ENCODE results near the gene GFER. TPM values are rescaled to one million over a fixed set of nuclear protein-coding genes. Genes with fewer than 3 reads are reported as not detected.

Gene GFER
- total RNA-seq, 1 donor, result 8.7 TPM

GRCh38 chr16:1963806-1964505 lies 20.0 kb upstream of the GFER start:
- Histone ChIP-seq H3K4me3 (ENCODE audit: insufficient read depth, low read length) (peak overlapping the region; percentile 91), H3K36me3 (ENCODE audit: insufficient read depth, low read length) (peaks cover 28% of the 10 kb centered on the region), H3K27ac (ENCODE audit: low read depth, low read length) (peak overlapping the region; percentile 93), H3K4me1 (ENCODE audit: insufficient read depth, low read length) (peaks cover 26% of the 10 kb centered on the region), H3K4me2 (ENCODE audit: insufficient read depth, low read length) (peak overlapping the region; percentile 98), H3K9me3 (ENCODE audit: low read depth, low read length) (no peaks in the 10 kb centered on the region), H3K27me3 (ENCODE audit: insufficient read depth, low read length) (no peaks in the 10 kb centered on the region), H3K79me2 (ENCODE audit: insufficient read depth, low read length) (peaks cover 67% of the 10 kb centered on the region), H2AFZ (ENCODE audit: low read length) (no peak overlapping the region), H4K20me1 (ENCODE audit: insufficient read depth, low read length) (peaks cover 38% of the 10 kb centered on the region)
- DNase-seq (ENCODE audit: insufficient read length, low spot score, missing footprints), result peak; percentile 83
- TF ChIP-seq CTCF (IDR thresholded peaks at IDR 0.05; ENCODE audit: extremely low read depth, low read depth, low read length), result no peak

- peak within 1 kb of the TSS; percentile 76 for H2AFZ ChIP-seq (ENCODE audit: low read length)
- H3K79me2 ChIP-seq (ENCODE audit: insufficient read depth, low read length), result peaks cover 62% of the 10 kb centered on the region
- peaks cover 28% of the 10 kb centered on the region for H3K36me3 ChIP-seq (ENCODE audit: insufficient read depth, low read length)
These were observed 19.2 kb upstream of the GFER start, which contains the start of gene RPS2 for GRCh38 chr16:1964506-1965395. Gene RPS2 (minus strand): TSS chr16:1964826. CDS start chr16:1964625, 201 bp downstream.

GRCh38 chr16:1965396-1966001 lies 18.5 kb upstream of the GFER start:
- H3K79me2 ChIP-seq (ENCODE audit: insufficient read depth, low read length), result peaks cover 55% of the 10 kb centered on the region

More at GRCh38 chr16:1964506-1965395, 19.2 kb upstream of the GFER start, which contains the start of gene RPS2:
- peak; percentile 100 for DNase-seq (ENCODE audit: insufficient read length, low spot score, missing footprints)
- no peak for TF ChIP-seq CTCF (IDR thresholded peaks at IDR 0.05; ENCODE audit: extremely low read depth, low read depth, low read length)
- Histone ChIP-seq H4K20me1 (ENCODE audit: insufficient read depth, low read length) (peaks cover 38% of the 10 kb centered on the region), H3K27me3 (ENCODE audit: insufficient read depth, low read length) (no peaks in the 10 kb centered on the region), H3K4me2 (ENCODE audit: insufficient read depth, low read length) (peak within 1 kb of the TSS; percentile 98), H3K4me1 (ENCODE audit: insufficient read depth, low read length) (peaks cover 24% of the 10 kb centered on the region), H3K9me3 (ENCODE audit: low read depth, low read length) (no peaks in the 10 kb centered on the region), H3K27ac (ENCODE audit: low read depth, low read length) (peak within 1 kb of the TSS; percentile 93), H3K4me3 (ENCODE audit: insufficient read depth, low read length) (peak within 1 kb of the TSS; percentile 91)

More at GRCh38 chr16:1965396-1966001, 18.5 kb upstream of the GFER start:
- H3K4me2 ChIP-seq (ENCODE audit: insufficient read depth, low read length), result peak overlapping the region; percentile 97
- H4K20me1 ChIP-seq (ENCODE audit: insufficient read depth, low read length), result peaks cover 35% of the 10 kb centered on the region
- peak overlapping the region; percentile 91 for H3K4me3 ChIP-seq (ENCODE audit: insufficient read depth, low read length)
- H3K27ac ChIP-seq (ENCODE audit: low read depth, low read length), result peak overlapping the region; percentile 93
- H3K36me3 ChIP-seq (ENCODE audit: insufficient read depth, low read length), result peaks cover 28% of the 10 kb centered on the region
- no peaks in the 10 kb centered on the region for H3K9me3 ChIP-seq (ENCODE audit: low read depth, low read length)
- no peak for TF ChIP-seq CTCF (IDR thresholded peaks at IDR 0.05; ENCODE audit: extremely low read depth, low read depth, low read length)
- peak overlapping the region; percentile 76 for H2AFZ ChIP-seq (ENCODE audit: low read length)
- DNase-seq (ENCODE audit: insufficient read length, low spot score, missing footprints), result peak; percentile 61
- H3K27me3 ChIP-seq (ENCODE audit: insufficient read depth, low read length), result no peaks in the 10 kb centered on the region
- peaks cover 22% of the 10 kb centered on the region for H3K4me1 ChIP-seq (ENCODE audit: insufficient read depth, low read length)

Measured in osteoblast (primary cell).